NCI-H446 (cell line): Measurements from ENCODE around the gene UCP3.

Source experiments
- DNase-seq, 2 experiments: peaks; one replicate each; lab custom pipeline; 2025; lab: John Stamatoyannopoulos, UW

UCP3 gene

GRCh38 chr11:74018331-74019005 is 9.6 kb upstream of the UCP3 start:
- DNase-seq, result no peak

GRCh38 chr11:74017631-74018030 is 8.7 kb upstream of the UCP3 start:
- DNase-seq, result no peak

GRCh38 chr11:74015919-74016684 is 7.2 kb upstream of the UCP3 start:
- no peak for DNase-seq

GRCh38 chr11:74014880-74015279 is 6.0 kb upstream of the UCP3 start:
- DNase-seq, result no peak

DNA sequence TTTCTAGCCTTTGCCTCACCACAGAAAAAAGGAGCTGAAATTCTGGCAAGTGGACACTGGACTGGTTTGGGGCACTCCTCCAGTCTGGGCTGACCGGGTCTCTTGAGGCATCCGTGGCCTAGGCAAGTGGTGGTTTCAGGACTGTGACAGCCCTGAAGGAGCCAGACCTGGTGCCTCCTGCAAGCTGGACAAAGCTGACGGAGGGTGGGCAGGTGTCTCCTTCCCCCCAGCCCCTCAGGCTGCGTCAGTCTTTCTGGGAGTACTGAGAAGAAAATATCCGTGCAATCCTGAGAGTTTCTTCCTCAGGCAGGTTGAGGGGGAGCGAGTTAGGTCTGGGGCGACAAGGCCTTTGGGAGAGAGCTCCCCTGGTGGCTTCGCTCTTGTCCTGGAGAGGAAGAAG is 4.3 kb upstream of the UCP3 start:
- DNase-seq, result no peak

DNA sequence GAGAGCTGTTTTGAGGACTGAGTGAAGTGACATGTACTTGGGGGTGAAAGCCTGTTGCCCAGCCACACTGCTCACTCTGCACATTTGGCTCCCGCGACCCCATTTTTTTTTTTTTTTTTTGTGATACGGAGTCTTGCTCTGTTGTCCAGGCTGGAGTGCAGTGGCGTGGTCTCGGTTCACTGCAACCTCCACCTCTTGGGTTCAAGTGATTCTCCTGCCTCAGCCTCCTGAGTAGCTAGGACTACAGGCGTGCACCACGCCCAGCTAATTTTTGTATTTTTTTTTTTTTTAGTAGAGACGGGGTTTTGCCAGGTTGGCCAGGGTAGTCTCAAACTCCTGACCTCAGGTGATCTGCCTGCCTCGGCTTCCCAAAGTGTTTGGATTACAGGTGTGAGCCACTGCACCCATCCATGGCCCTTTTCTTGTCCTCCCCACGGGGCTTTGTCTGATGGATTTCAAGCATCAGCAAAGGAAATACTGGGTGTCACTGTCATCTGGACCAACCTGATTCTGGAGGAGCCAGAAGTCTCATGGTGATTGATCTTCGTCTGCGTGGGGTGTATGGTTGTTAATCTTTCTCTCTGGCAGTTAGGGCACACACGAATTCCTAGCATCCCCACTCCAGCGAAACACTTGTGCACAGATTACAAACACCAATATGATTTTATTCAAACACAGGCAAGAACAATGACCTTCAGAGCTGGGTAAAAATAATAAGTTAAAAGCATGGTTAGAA is 3.4 kb upstream of the UCP3 start:
- DNase-seq, result no peak

GRCh38 chr11:74011360-74012073 is 2.6 kb upstream of the UCP3 start:
- no peak for DNase-seq

- DNase-seq, result no peak
Measured at GRCh38 chr11:74010306-74011300, 1.7 kb upstream of the UCP3 start.

DNA sequence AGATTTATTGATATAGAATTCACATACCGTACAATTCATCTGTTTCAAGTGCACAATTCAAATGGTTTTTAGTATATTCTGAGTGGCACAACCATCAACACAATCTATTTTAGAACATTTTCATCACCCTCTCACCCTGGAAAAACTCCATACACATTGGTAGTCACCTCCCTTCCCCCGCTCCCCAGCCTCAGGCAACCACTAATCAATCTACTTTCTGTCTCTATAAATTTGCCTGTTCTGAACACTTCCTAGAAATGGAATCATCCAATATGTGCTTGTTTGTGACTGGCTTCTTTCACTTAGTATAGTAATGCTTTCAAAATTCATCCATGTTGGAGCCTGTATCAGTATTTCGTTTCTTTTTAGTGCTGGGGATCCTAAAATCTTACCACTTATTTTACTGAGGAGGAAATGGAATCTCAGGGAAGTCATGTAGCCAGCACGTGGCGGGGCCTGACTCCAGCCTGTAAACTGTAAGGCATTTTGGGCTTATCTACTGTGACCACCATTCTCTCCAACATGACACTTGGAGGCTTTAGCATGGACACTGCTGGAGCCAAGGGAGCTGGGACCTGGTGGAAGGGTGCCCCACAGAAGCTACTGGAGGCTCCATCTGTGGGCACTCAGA is 905 bp upstream of the UCP3 start:
- DNase-seq, result no peak

DNA sequence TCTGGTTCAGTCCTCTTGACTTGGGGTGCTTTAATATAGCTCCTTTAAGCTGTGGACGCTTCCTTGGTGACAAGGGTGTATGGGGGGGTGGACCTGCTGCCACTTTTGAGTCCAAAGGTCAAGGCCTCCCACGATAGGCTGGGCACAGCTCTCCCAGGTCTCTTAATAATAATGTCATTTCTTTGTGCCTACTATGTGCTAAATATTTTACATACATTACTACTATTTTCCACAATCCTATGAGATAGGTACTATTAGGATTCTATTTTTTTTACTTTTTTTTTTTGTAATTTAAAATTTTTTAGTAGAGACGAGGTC is 304 bp upstream of the UCP3 start:
- no peak for DNase-seq

DNA sequence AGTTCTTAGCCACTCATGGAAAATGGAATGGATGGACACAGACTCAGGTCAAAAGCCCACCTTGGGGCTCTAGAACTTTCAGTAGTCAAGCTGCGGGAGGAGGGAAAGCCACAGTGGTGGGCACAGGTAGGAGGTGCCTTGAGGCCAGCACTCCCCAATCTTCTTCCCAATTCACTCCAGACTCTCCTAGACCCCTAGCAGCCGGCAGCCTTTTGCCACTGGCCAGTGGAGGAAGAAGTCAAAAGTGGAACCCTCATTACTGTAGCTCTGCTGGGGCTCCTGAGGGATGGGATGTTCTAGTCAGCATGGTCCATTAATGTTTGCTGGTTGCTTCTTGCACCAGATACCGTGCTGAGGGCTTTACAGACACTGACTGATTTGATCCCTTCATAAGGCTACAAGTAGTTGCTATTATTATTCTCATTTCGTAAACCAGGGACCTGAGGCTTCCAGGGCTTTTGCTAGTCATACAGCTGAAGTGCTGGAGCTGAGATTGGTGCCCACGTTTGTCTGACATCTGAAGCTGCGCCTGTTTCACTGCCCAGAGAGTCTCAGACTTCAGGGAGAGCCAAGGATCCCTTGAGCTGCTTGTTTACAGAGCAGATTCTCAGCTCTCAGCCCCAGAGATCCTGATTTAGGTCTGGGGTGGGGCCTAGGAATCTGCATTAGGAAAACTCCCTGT is 1.1 kb downstream of the UCP3 start:
- no peak for DNase-seq

DNA sequence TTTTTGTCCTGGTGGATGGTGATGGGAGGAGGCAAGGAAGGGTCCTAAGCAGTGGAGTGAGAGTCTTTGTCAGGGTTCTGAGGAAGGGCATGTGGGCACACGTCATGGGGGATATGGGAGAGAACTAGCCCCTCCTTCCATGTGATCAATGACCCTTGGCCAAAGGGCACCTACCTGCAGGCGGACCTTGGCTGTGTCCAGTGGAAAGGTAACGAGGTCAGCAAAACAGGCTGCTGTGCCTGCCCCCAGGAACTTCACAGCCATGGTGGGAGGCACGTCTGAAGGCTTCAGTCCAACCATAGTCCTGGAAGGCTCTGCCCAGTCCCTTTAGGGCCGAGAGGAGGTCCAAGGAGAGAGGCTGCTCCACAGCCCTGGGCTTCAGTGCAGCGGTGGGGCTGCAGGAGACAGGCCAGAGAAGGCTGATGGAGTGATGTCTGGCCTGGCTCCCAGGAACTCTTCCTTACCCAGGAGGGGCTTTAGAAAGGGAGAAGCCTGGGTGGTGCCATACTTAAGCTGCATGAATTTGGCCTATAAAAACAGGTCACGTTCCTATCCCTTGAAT is 2.1 kb downstream of the UCP3 start:
- DNase-seq, result no peak

DNA sequence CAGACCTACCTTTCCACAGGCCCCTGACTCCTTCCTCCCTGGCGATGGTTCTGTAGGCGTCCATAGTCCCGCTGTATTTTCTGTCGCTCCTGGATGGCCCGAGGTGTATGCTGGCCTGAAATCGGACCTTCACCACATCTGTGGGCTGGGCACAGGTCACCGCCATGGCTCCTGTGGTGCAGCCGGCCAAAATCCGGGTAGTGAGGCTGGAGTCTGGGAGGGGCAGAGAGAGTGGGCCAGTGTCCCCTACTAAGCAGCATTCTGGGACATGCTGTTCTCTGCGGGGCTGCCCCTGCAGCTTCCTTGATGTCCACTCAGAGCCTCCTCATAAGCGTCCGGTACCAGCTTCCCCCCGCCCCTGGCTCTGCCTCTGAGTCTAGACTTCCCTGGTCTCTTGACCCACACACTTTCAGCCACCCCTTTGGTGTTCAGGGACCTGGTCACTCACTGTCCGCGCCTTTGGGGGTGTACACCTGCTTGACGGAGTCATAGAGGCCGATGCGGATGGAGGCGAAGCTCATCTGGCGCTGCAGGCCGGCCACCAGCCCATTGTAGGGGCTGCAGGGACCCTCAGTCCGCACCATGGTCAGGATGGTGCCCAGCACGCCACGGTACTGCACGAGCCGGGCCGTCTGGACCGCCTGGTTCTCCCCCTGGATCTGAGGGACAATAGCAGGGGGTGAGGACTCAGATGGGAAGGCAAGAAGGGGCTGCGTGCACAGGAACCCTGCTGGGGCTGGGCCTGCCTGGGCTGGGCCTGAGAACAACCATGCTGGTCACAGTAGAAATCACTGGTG is 3.0 kb downstream of the UCP3 start:
- no peak for DNase-seq

DNA sequence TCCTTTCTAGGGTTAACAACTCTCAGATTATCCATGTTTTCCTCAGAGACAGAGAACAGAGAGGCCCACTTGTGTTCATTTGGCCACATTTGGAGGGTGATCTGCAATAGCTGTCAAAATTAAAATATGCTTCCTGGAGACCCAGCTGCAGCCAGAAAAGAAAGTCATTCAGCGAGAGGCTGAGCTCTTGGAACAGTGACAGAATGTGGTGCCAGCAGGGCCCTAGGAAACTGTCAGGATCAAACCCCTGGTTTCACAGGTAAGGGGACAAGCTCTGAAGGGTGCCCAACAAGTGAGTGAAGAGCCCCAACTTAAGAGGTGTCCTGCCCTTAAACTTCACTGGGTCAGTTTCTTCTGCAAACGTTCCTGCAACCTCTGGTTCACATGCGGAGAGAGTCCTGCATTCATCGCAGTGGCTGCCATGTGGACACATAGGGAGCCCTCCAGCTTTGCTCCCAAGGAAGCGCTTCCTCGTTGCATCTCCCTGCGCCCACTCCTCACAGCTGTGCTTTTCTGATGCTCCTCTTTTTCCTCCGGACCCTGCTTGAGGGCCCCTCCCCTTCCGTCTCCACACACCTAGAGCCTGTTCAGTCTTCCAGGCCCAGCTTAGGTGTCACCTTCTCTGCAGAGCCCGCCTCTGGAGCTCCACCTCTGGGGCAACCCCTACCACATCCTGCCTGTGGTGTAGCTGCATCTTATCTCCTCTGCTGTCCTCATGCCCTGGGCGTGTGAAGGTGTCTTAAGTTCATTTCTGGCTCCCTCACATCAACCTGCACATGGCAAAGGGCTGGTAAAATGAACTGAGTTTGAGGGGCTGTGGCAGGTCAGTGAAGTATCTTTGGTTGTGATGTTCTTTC is 3.9 kb downstream of the UCP3 start:
- no peak for DNase-seq

DNA sequence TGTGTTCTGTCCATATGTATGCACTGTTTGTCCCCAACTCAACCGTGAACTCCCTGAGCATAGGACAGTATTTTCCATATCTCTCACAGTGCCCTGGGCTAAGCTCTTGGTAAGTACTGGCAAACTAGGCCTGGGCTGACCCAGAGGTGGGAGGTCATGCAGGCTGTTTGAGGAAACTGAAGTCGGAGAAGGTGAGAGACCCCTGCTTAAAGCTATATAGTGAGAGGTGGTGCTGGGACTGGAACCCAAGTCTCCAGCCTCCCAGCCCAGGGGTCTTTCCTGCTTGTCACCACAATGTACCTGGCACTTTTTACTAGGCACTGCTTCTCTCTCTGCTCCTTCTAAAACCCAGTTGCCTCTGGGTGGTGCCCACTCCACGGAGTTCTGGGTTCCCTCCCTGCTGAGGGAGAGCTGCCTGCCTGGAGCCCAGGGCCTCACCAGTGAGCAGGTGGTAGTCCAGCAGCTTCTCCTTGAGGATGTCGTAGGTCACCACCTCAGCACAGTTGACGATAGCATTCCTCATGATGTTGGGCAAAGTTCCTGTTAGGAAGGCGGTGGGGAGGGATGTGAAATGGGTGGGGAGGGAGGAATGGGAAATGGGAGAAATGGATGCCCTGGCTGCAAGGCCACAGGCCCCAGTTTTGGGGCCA is 4.7 kb downstream of the UCP3 start:
- no peak for DNase-seq

DNA sequence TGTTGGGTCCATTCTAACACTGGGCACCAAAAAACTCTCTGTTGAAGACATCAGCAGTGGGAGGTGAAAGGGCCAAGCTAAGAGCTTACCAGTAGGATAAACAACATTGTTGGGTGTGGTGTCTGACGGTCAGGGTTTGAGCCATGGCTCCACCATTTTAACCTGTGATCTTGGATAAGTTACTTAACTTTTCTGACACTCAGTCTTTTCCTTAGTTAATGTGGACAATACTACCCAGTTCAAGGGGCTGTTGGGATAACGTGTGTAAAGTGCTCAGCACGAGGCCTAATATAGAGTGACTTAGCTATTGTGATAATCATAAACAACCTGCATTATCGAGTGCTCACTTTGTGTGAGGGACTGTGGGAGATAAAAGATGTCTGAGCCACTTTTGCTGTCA is 6.1 kb downstream of the UCP3 start:
- no peak for DNase-seq

GRCh38 chr11:74001822-74002286 is 7.0 kb downstream of the UCP3 start:
- DNase-seq, result no peak
